Adrenal gland (tissue), 5 donors: Measurements from ENCODE around the gene HOXC9.

Source experiments
- POLR2A ChIP-seq, 2 donors: fragments of 450-650 bp; IDR thresholded peaks; one replicate each; pipeline ENCODE4 v1.6.1; 2017; ENCODE audit warnings: antibody characterized with exemption in 2 of 2, mild to moderate bottlenecking in 2 of 2, moderate library complexity in 1 of 2
- TF ChIP-seq, protein P1 (sequence below), 6 experiments: fragments of 450-650 bp in 4 of 6; fragments of 200-600 bp in 2 of 6; sonication (generic) in 1 of 6; IDR thresholded peaks; 1 replicate in 5 of 6; 2 replicates in 1 of 6; pipeline versions ENCODE4 v1.5.1 to v1.8.0; 2016 to 2021; ENCODE audit warnings: antibody characterized with exemption in 6 of 6, mild to moderate bottlenecking in 2 of 6, moderate library complexity in 1 of 6
- donor health status: DM: no; HTN: no; CAD: no.

- TF ChIP-seq, protein P1, sequence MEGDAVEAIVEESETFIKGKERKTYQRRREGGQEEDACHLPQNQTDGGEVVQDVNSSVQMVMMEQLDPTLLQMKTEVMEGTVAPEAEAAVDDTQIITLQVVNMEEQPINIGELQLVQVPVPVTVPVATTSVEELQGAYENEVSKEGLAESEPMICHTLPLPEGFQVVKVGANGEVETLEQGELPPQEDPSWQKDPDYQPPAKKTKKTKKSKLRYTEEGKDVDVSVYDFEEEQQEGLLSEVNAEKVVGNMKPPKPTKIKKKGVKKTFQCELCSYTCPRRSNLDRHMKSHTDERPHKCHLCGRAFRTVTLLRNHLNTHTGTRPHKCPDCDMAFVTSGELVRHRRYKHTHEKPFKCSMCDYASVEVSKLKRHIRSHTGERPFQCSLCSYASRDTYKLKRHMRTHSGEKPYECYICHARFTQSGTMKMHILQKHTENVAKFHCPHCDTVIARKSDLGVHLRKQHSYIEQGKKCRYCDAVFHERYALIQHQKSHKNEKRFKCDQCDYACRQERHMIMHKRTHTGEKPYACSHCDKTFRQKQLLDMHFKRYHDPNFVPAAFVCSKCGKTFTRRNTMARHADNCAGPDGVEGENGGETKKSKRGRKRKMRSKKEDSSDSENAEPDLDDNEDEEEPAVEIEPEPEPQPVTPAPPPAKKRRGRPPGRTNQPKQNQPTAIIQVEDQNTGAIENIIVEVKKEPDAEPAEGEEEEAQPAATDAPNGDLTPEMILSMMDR (IDR thresholded peaks at IDR 0.05): no peak
- TF ChIP-seq POLR2A (IDR thresholded peaks at IDR 0.05): no peak
Observed at GRCh38 chr12:54038284-54038870, 38.4 kb downstream of the HOXC9 start.
